Frontal cortex (tissue), 4 donors: ENCODE data around the gene MEX3A. TPM values are rescaled to one million over a fixed set of nuclear protein-coding genes. Genes with fewer than 3 reads are reported as not detected.
"Not testable (repeated sequence)": the region's sequence is repeated elsewhere in the genome, so short reads cannot be mapped to it uniquely, and the experiment has no call there.

Experiments
- DNase-seq, 2 donors: peaks; one replicate each; pipeline ENCODE4 v3.0.0; 2012; ENCODE audit warnings: low spot score in 2 of 2
- FAIRE-seq: peaks from 2 replicates; lab custom pipeline; 2012; peaks lifted over from hg19 to GRCh38; lab: Jason Lieb, UNC
- total RNA-seq: library from RNA; depleted of rRNA; stranded (reverse); fragments of >200 nt; gene quantifications from one replicate; pipeline ENCODE4 v1.2.3, GENCODE V29; 2014
- donor health status: control.
- donor health status: control.
- donor health status: control.

MEX3A gene
- total RNA-seq, 1 donor from 2014 or later: 43.2 TPM

DNA sequence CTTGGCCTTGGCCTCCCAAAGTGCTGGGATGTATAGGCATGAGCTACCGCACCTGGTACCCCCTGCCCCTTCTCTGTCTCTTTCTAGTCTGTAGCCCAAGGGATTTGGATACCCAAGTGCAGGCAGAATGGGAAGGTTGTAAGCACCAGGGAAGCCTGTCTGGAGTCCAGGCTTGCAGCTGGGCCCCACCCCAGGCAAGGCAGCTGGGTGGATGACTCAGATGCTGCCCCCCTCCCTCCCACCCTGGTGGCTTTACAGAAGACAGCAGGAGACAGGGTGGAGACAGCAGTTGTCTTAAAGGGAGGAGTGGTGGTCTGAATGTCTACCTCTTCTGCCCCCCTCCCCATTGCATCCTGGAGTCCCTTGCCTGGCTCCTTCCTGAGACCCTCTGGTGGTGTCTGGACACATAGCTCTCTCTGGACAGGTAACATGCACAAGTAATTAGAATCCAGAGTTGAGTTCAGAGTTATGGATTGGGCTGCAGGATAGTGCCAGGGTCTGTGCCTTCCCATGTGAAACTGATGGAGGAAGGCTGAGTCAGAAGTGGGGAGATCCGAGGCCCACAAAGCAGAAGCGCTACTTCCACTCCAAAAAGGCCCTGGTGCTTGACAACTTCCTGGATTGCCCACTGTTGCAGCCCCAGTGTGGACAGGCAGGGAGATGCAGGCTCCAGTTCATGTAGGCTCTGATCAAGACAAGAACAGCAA, 37.4 kb upstream of the MEX3A start:
- DNase-seq (no peak), FAIRE-seq (no peak)

DNA sequence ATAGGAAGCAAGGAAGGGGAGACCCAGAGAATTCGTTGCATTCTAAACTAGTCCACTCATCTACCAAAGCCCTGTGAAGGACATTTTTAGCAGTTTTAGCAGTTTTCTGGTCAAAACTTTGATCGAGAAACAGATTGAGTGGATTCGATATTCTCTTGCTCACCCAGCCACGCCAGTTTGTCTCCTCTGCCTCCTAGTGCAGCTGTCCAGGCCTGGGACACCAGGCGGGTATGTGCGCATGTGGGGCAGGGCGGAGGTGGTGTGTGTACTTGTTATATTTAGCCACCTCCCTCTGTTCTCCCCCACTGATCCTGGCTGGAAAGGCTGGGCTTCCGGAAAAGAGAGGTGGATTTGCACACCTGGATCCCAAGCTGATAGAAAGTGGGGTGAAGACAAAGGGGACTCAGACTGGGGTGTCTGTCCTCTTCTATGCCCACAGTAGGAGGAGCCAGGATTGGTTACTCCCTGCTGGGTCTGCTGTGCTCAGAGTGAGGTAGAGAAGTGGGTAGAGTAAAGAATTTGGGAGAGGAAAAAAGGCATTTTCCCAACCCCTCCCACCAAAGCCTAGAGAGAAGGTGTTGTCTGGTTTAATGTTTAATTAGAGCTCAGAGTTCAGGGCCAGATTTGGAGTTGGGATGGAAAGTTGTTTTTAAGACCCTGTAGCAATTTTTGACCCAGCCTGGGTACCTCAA, 36.1 kb upstream of the MEX3A start:
- DNase-seq (no peak), FAIRE-seq (no peak)

DNA sequence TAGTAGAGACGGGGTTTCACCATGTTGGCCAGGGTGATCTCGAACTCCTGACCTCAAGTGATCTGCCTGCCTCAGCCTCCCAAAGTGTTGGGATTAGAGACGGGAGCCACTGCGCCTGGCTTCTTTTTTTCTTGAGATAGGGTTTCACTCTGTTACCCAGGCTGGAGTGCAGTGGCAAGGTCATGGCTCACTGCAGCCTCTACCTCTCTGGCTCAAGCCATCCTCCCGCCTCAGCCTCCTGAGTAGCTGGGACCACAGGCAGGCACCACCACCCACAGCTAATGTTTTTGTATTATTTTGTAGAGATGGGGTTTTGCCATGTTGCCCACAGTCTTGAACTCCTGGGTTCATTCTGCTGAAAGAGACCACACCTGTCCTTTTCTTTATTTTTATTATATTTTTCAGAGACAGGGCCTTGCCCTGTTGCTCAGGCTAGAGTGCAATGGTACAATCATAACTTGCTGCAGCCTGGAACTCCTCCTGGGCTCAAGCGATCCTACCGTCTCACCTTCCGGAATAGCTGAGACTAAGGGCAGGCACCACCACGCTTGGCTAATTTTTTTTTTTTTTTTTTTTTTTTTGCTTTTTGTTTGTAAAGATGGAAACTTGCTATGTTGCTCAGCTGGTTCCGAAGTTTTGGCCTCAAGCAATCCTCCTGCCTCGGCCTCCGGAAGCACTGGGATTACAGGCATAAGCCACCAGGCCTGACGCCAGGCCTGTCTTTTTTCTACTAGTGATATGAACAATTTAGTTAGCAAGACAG, 35.3 kb upstream of the MEX3A start:
- no peak for DNase-seq
- no peak for FAIRE-seq

DNA sequence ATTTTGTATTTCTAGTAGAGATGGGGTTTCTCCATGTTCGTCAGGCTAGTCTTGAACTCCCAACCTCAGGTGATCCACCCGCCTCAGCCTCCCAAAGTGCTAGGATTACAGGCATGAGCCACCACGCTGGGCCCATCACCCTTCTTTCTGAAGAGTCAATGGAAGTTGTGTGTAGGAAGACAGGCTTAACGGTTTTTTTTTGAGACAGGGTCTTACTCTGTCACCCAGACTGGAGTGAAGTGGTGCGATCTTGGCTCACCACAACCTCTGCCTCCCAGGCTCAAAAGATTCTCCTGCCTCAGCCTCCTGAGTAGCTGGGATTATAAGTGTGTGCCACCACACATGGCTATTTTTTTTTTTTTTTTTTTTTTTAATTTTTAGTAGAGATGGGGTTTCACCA, 34.5 kb upstream of the MEX3A start:
- FAIRE-seq, DNase-seq: not testable (repeated sequence)

DNA sequence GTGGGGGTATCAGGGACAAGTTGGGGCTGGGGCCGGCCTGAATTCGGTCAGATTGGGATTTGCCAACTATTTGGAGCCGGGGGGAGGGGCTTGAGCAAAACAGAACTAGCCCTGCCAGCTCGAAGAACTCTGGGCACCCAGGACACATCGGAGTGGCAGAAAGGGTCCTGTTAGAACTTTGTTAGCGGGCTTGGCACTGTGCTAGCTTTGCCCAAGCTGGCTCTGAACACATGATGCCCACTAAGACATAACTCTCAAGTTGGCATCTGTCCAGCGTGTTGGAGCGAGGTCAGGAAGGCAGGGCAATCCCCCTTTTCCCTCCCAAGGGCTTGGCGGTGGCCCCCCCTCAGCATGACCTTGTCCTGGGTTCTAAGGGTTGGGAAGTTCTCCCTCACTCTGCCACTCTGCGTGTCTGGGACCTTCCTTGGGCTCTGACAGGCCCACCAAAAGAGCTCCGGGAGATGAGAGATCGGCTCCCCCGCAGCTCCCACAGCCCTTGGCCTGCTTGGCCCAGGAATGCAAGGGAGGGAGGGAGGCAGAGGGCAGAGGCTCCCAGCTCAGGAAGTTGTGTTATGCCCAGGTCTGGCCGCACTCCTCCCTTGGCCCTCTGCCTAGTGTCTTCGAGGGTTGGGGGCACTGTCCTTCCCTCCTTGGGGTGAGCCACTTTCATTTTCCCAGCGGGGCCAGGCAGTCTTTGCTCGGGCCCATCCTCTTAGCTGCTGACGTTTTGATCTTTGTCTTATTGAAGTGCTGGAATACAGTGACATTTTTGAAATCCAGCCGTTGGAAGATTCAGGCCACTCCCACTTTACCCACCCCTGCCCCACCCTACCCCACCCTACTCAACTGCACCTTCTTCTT, 33.5 kb upstream of the MEX3A start:
- FAIRE-seq: no peak
- DNase-seq: peak in 1 of 2 donors; percentile 62

DNA sequence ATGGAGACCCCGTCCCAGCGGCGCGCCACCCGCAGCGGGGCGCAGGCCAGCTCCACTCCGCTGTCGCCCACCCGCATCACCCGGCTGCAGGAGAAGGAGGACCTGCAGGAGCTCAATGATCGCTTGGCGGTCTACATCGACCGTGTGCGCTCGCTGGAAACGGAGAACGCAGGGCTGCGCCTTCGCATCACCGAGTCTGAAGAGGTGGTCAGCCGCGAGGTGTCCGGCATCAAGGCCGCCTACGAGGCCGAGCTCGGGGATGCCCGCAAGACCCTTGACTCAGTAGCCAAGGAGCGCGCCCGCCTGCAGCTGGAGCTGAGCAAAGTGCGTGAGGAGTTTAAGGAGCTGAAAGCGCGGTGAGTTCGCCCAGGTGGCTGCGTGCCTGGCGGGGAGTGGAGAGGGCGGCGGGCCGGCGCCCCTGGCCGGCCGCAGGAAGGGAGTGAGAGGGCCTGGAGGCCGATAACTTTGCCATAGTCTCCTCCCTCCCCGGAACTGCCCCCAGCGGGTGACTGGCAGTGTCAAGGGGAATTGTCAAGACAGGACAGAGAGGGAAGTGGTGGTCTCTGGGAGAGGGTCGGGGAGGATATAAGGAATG, 32.8 kb upstream of the MEX3A start:
- DNase-seq (peak in 1 of 2 donors; percentile 62), FAIRE-seq (no peak)

DNA sequence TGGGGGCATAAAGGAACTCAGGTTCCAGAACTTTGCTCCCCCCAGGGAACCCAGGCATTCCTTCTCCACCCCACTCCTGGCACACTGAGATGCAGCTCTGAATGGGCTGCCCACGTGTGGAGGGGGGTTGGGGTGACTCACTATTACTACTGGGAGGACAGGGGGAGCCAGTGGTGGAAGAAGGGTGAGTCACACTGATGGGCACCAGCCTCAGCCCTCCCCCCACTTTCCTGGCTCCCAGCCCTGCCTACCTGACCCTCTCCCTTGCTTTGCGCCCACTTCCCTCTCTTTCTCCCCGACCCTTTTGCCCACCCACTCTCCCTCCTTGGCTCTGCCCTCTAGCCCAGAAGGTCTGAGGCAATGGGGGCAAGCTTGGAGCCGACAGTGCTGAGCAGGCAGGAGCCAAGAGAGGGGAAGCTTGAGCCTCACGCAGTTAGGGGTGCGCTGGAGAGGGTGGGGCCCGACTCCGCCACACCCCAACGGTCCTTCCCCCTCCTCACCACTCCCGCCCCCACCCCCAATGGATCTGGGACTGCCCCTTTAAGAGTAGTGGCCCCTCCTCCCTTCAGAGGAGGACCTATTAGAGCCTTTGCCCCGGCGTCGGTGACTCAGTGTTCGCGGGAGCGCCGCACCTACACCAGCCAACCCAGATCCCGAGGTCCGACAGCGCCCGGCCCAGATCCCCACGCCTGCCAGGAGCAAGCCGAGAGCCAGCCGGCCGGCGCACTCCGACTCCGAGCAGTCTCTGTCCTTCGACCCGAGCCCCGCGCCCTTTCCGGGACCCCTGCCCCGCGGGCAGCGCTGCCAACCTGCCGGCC, 32.0 kb upstream of the MEX3A start, which contains the start of gene LMNA:
Gene LMNA, plus strand, starts transcription at position 611 of the 818 bp plus-strand sequence. CDS start 208 bp downstream, outside the sequence.
- FAIRE-seq (no peak), DNase-seq (peak; percentile 85 to 92)

DNA sequence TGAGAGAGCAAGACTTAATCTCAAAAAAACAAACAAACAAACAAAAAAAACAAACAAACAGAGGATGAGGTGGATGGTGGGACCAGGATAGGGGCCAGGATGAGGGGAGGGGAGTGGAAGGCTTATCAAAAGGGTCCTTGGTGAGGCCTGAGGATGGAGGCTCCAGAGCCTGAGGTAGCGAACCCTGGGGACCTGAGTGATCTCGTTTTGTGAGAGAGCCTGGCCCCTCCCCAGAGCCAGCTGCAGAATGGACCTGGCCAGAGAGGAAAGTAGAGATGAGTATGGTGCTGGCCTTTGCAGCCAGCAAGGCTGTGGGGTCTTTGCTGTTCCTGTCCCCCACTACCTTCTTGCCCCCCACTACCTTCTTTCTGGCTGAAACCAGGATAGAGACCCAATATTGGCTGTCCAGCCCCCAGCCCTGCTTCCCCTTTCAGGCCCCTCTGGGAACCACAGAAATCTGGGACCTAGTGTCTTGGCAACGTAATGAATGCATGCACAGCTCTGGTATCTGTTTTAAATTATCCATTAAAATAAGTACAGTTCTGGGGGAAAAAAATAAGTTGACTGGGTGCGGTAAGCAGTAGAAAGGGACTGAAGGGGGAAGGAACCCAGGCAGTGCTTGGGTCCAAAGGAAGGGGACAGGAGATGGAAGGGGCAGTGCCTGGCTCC, 31.2 kb upstream of the MEX3A start:
- DNase-seq (no peak), FAIRE-seq (no peak)

DNA sequence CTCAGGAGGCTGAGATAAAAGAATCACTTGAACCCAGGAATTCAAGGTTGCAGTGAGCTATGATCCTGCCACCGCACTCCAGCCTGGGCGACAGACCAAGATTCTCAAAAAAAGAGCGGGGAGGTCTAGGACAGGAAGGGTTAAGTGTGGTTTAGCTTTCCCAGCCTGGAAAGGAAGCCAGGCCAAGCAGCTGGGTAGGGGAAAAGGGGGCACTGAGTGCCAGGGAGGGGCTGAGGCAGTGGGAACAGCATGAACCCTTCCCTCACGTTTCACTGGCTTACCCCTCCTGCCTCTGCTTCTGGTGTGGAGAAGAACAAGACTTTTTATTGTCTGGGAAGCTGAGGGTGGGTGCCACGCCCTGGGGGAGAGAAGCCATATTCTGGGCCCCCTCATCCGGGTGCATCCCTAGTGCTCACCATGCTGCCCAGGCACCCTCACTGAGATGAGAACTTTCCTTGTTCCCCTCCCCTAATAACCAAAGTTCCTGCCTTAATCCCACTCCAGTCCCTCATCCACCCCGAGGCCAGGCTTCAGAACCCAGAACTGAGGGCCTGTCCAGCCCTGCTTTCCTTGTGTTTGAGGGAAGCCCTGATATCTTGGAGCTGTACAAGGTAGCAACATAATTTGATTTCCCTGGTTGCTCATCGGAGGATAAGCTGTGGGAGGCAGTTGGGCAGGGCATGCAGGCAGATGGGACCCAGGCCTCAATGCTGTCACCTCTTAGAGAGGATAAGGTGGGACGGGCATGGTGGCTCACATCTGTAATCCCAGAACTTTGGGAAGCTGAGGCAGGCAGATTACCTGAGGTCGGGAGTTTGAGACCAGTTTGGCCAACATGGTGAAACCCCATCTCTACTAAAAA, 30.2 kb upstream of the MEX3A start:
- FAIRE-seq (no peak), DNase-seq (no peak)

DNA sequence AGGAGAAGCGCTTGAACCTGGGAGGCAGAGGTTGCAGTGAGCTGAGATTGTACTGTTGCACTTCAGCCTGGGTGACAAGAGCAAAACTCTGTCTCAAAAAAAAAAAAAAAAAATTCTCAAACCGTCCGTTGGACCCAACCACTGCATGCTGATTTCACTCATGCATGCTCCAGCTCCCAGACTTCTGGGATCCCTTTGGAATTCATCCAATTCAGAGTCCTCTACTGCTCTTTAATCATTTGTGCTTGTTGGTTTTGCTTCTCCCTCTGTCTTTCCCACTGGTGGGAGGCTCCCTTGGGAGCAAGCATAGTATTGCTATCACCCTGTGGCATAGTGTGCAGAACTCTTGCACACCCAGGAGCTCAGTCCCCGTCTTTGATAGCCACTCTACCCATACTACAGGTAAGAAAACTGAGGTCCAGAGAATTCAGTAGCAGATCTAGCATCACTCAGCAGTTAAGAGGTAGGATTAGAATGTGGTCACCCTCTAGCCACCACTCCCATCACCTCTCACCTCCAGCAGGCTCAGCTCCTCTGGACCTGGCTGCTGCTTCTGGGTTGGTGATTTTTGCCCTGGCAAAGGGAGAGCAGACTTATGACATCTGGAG, 29.2 kb upstream of the MEX3A start:
- FAIRE-seq: no peak
- DNase-seq: no peak

DNA sequence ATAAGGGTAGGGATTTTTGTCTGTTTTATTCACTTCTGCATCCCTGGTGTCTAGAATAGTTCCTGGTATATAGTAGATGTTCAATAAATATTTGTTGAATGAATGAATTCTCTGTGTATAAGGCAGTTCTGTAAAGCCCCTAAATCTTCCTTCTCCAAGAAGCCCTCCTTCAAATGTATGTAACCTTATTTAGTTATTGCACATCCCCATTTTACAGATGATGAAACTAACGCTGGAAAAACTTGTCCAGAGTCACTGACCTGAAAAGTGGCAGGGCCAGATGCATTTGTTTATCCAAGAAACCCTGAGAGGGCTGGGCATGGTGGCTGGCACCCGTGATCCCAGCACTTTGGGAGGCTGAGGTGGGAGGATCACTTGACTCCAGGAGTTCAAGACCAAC, 28.0 kb upstream of the MEX3A start:
- no peak for FAIRE-seq
- no peak for DNase-seq

DNA sequence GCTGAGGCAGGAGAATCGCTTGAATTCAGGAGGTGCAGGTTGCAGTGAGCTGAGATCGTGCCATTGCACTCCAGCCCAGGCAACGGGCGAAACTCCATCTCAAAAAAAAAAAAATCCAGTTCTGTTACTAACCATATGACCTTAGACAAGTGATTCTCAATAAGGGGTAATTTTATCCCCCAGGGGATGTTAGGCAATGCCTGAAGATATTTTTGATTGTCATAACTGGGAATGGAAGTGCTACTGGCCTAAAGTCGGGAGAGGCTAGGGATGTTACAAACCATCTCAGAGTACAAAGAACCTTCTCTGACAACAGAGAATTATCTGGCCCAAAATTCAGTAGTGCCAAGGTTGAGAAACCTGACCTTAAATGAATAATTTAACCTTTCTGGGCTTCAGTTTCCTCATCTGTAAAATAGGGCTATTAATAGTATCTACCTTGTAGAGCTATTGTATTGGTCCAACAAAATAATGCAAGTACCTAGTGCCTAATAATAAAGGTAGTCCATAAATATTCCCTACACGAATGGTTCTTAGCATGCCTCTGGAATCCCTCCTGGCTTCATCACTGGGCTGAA, 26.5 kb upstream of the MEX3A start:
- FAIRE-seq (no peak), DNase-seq (no peak)

DNA sequence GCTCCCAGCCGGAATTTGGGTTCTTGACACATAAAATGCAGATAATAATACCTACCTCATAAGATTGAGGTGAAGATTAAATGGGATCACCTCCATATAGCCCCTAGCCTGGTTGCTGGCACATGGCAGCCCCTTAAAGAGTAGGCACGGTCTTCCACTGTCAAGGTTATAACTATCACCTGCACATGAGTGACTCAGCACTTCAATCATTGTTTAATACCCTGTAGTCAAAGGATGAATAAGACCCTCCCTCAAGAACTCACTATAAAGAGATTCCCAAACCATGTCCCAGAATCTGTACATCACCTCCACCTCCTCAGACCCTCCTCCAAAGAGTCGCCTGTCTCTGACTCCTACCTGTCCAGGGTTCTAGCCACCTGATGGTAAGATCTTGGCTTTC, 25.8 kb upstream of the MEX3A start:
- FAIRE-seq (no peak), DNase-seq (no peak)

DNA sequence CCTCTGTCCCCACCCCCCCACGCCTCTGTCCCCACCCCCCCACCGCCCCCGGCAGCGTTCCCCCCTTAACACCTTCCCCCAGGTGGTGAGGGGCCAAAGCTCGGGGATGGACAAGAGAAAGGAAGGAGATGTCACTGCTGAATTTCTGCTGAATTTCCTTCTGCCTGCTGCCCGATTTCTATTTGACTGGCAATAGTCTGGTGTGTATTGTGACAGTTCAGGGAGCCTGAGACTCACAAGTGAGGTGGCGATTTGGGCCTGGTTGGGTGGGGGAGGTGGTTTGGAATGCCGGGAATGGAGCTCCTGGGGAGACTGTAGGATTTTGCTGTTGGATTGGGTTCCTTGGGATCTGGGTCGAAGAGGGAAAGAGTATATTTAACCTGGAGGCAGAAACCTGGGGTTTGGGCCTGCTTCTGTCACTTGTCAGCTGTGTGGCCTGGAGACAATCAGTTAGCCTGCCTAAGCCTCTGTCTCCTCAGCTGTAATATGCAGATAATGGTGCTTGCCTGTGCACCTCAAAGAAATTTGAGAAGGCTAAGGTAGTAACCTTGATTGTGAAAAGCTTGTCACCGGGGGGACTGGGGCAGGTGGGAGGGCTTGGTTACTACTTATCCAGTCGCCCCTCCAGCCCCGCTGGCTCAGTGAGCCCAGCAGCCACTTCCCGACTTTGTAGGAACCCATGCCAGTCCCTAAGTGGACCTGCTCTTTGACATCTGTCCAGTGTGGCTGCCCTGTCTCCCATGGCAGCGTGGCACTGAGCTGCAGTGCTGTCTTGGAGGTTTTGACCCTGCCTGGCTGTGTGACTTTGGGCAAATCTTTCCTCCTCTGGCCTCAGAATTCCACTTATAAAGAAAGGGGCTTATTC, 24.6 kb upstream of the MEX3A start:
- DNase-seq (no peak), FAIRE-seq (no peak)
